Vein endothelial cell (primary cell): Measurements from ENCODE around the gene HIGD2A. TPM values are rescaled to one million over a fixed set of nuclear protein-coding genes. Genes with fewer than 3 reads are reported as not detected.

Experiments
- small RNA-seq: library from RNA; depleted of rRNA; stranded (forward); fragments of <200 nt; gene quantifications from one replicate; pipeline ENCODE3, GENCODE V24; 2012
- total RNA-seq: library from RNA; depleted of rRNA; stranded (reverse); fragments of >200 nt; gene quantifications from 2 replicates; pipeline ENCODE4 v1.2.3, GENCODE V29; 2012

HIGD2A gene
- total RNA-seq: 38.4 and 57.8 TPM in 2 replicates

GRCh38 chr5:176388444-176389134 lies at the start of gene HIGD2A, which contains the start of gene NOP16:
HIGD2A (plus strand) TSS chr5:176388751; CDS start chr5:176388820, 69 bp downstream.
NOP16 (minus strand) TSS chr5:176388598; CDS start chr5:176388539, 59 bp downstream.

GRCh38 chr5:176361437-176362232 lies 26.9 kb upstream of the HIGD2A start, which contains the start of gene KIAA1191:
KIAA1191 (minus strand) TSS chr5:176361764; CDS start chr5:176359508, 2,256 bp downstream.

GRCh38 chr5:176365351-176366231 lies 23.0 kb upstream of the HIGD2A start, which contains the start of gene ARL10:
ARL10 (plus strand) TSS chr5:176365487; CDS start chr5:176365564, 77 bp downstream.

GRCh38 chr5:176415952-176416924 lies 27.7 kb downstream of the HIGD2A start, which contains the start of gene CLTB:
CLTB (minus strand) TSS chr5:176416539; CDS start chr5:176416363, 176 bp downstream.

Small RNA genes lying within 50 kb of the gene (small RNA-seq; reads per million reads assigned to genes)
- gene AC010297.1 (not detected), gene MIR1271 (1.9 reads per million, percentile 79 among the genes with 10 or more reads in this experiment)

Other genes starting within 250 kb of the HIGD2A start
- 7.3 and 7.8 TPM in 2 replicates for gene SIMC1, start 150.3 kb upstream of the HIGD2A start, total RNA-seq
- 133 and 158 TPM in 2 replicates for gene KIAA1191, start 27.0 kb upstream of the HIGD2A start, total RNA-seq
- gene ARL10, start 23.3 kb upstream of the HIGD2A start, total RNA-seq: 10.8 and 12.1 TPM in 2 replicates
- 17.6 and 26.0 TPM in 2 replicates for gene NOP16, start 153 bp upstream of the HIGD2A start, total RNA-seq
- 84.5 and 136 TPM in 2 replicates for gene CLTB, start 27.8 kb downstream of the HIGD2A start, total RNA-seq
- gene FAF2, start 59.6 kb downstream of the HIGD2A start, total RNA-seq: 45.1 and 56.5 TPM in 2 replicates
- gene RNF44, start 148.7 kb downstream of the HIGD2A start, total RNA-seq: 7.7 and 13.7 TPM in 2 replicates
- not detected in 2 replicates for gene CDHR2, start 160.6 kb downstream of the HIGD2A start, total RNA-seq
- gene GPRIN1, start 221.4 kb downstream of the HIGD2A start, total RNA-seq: 9.5 and 11.4 TPM in 2 replicates
- gene SNCB, start 241.8 kb downstream of the HIGD2A start, total RNA-seq: 0.57 TPM in 1 of 2 replicates, not detected in the other
- gene EIF4E1B, start 241.9 kb downstream of the HIGD2A start, total RNA-seq: not detected in 2 replicates